ENCODE data around the gene AVPR2. TPM values are rescaled to one million over a fixed set of nuclear protein-coding genes. Genes with fewer than 3 reads are reported as not detected.

AVPR2 gene
- total and polyA plus RNA-seq, 8 donors, result 0.12 to 1.3 (median 0.40) TPM

DNA sequence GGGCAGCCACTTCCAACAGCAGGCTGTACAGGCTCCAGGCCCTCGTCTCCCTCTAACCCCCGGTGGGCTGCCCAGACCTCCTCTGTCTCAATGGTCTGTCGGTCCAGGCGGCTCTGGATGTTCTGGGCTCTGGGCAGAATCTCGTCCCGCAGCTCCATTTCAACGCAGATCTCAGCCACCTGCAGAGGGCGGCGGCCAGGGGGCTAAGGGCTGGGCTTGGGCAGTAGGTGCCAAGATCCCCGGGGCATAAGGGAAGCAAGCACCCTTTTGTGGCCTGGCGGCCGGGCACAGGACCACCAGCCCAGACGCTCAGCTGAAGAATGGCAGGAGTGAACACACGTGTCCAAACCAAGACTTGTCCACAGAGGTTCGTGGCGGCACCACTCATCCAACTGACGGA lies 9.2 kb downstream of the AVPR2 start:
- FAIRE-seq (no peak), ATAC-seq (no peak), DNase-seq (peak in 1 of 6 donors; percentile 52)
- TF ChIP-seq, protein P1, sequence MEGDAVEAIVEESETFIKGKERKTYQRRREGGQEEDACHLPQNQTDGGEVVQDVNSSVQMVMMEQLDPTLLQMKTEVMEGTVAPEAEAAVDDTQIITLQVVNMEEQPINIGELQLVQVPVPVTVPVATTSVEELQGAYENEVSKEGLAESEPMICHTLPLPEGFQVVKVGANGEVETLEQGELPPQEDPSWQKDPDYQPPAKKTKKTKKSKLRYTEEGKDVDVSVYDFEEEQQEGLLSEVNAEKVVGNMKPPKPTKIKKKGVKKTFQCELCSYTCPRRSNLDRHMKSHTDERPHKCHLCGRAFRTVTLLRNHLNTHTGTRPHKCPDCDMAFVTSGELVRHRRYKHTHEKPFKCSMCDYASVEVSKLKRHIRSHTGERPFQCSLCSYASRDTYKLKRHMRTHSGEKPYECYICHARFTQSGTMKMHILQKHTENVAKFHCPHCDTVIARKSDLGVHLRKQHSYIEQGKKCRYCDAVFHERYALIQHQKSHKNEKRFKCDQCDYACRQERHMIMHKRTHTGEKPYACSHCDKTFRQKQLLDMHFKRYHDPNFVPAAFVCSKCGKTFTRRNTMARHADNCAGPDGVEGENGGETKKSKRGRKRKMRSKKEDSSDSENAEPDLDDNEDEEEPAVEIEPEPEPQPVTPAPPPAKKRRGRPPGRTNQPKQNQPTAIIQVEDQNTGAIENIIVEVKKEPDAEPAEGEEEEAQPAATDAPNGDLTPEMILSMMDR (IDR thresholded peaks at IDR 0.05), result no peak
- H3K4me3 ChIP-seq, result no peak overlapping the region
- no peak overlapping the region for H3K27ac ChIP-seq
- 74 to 86% methylated on average over 17 of the region's 17 CpGs for WGBS, 2 donors
- no peaks in the 10 kb centered on the region for H3K36me3 ChIP-seq
- no peaks in the 10 kb centered on the region for H3K9me3 ChIP-seq
- H3K27me3 ChIP-seq, result peaks cover 0 to 4% (median 0%) of the 10 kb centered on the region in 4 donors
- H3K4me1 ChIP-seq, result no peaks in the 10 kb centered on the region
- intact Hi-C loops (cut with DNase I), result no loop called here

DNA sequence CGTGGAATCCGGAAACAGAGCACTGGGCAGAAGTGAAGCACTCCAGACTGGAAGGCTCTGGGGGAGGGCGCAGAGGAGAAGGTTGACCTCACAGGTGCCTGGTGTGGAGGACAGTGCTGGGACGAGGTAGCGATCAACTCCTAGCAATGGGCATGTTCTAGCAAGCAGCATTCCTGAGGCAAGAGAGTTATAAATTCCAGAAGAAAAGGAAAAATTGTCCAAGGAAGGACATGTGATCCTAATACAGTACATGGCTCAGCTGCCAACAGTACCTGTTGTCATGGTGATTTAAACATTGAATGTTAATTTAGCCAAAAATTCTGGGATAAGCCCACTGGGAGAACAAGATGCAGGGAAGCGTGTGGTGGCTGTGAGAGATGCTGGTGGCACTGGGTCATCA lies 13.4 kb downstream of the AVPR2 start:
- WGBS, 2 donors, result 83% methylated on average over 6 of the region's 6 CpGs

DNA sequence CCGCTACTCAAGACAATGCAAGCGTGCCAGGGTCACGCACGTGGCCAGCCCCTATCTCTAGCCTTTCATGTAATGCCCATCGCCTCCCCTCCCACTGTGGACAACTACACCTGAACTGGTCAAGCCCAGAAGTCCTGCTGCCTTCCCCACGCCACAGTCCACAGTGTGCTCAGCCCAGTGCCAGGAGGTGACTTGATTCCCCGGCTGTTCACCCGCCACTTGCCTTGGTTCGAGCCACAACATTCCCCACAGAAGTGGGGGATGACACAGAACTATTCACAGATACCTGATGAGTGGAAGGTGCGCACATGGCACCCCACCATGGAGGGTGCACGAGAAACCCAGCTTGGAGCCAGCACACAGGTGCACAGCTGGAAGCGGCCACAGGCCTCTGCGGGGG lies 14.8 kb downstream of the AVPR2 start:
- peak in 2 of 6 donors; percentile 13 to 29 for DNase-seq
- intact Hi-C loops (cut with DNase I), result no loop called here

More for the DNA sequence above, 13.4 kb downstream of the AVPR2 start:
- intact Hi-C loops (cut with DNase I), result no loop called here
- Histone ChIP-seq H3K27me3 (no peaks in the 10 kb centered on the region), H3K4me3 (no peak overlapping the region), H3K4me1 (no peaks in the 10 kb centered on the region), H3K9me3 (no peaks in the 10 kb centered on the region), H3K27ac (no peak overlapping the region), H3K36me3 (no peaks in the 10 kb centered on the region)
- DNase-seq (peak in 1 of 6 donors; percentile 8), FAIRE-seq (no peak), ATAC-seq (no peak)
- TF ChIP-seq, protein P1 (IDR thresholded peaks at IDR 0.05), result no peak

DNA sequence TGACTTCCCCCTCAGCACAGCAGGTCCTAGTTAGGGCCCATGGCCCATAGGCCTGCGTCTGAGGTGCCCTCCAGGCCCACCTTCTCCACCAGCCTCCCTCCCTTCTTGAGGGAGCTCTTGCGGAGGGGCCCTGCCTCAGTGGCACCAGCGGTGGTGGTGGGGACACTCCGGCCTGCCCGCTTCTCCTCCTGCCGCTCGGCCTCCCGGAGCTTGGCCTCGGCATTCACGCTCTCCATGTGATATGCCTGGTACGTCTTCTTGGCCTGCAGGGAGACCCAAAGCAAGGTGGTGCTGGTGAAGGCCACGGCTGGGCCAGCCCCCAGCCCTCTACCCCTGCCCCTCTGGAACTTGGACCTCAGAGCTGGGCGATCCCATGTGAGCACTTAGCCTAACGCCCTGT lies 16.1 kb downstream of the AVPR2 start:
- WGBS, 2 donors, result 78 to 86% methylated on average over 13 to 14 of the region's 14 CpGs

More for the DNA sequence above, 14.8 kb downstream of the AVPR2 start:
- H3K27ac ChIP-seq, result no peak overlapping the region
- TF ChIP-seq, protein P1 (IDR thresholded peaks at IDR 0.05), result no peak
- no peak overlapping the region for H3K4me3 ChIP-seq
- WGBS, 2 donors, result 76 to 85% methylated on average over 13 of the region's 13 CpGs
- H3K4me1 ChIP-seq, result no peaks in the 10 kb centered on the region
- FAIRE-seq, result no peak
- H3K27me3 ChIP-seq, result no peaks in the 10 kb centered on the region
- ATAC-seq, result no peak
- H3K9me3 ChIP-seq, result no peaks in the 10 kb centered on the region
- no peaks in the 10 kb centered on the region for H3K36me3 ChIP-seq

DNA sequence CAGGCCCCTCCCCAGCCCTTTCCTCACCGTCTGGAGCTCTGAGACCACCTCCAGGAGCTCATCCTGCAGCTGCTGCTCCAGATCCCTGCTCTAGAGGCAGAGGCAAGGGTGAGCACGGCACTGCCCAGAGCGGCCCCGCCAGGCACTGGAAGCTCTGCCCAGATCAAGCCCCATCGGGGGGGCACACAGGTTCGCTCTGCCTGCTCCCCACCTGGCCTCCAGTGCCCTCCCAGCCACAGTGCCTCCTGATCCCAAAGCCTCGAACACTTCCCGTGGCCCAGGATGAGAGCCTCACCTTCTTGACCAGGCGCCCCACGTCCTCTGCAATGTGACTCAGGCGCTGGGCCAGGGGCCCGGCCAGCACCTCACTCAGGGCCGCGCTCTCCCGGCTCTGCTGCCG lies 16.6 kb downstream of the AVPR2 start:
- Histone ChIP-seq H3K36me3 (no peaks in the 10 kb centered on the region), H3K27ac (no peak overlapping the region), H3K9me3 (no peaks in the 10 kb centered on the region), H3K4me3 (no peak overlapping the region), H3K4me1 (no peaks in the 10 kb centered on the region), H3K27me3 (no peaks in the 10 kb centered on the region)
- no peak for DNase-seq
- no peak for FAIRE-seq
- ATAC-seq, result no peak
- intact Hi-C loops (cut with DNase I), result no loop called here
- TF ChIP-seq, protein P1 (IDR thresholded peaks at IDR 0.05), result no peak
- 60 to 68% methylated on average over 15 to 16 of the region's 16 CpGs for whole genome bisulfite sequencing, 2 donors

More for the DNA sequence above, 16.1 kb downstream of the AVPR2 start:
- no peak for FAIRE-seq
- TF ChIP-seq, protein P1 (IDR thresholded peaks at IDR 0.05), result no peak
- Histone ChIP-seq H3K27me3 (no peaks in the 10 kb centered on the region), H3K9me3 (no peaks in the 10 kb centered on the region), H3K36me3 (no peaks in the 10 kb centered on the region), H3K27ac (no peak overlapping the region), H3K4me3 (no peak overlapping the region), H3K4me1 (no peaks in the 10 kb centered on the region)
- DNase-seq, result peak in 2 of 6 donors; percentile 17 to 67
- intact Hi-C loops (cut with DNase I), result no loop called here
- no peak for ATAC-seq
